ENCODE measurements around the gene PHRF1. TPM values are rescaled to one million over a fixed set of nuclear protein-coding genes. Genes with fewer than 3 reads are reported as not detected.

Gene PHRF1
- total and polyA plus RNA-seq, 2 donors = 17.0 to 23.7 TPM

GRCh38 chr11:626475-627307, 50.4 kb downstream of the PHRF1 start, which contains the start of gene SCT:
Gene SCT, minus strand, starts transcription at chr11:627181. Its CDS starts 38 bp downstream, at chr11:627143.
- Histone ChIP-seq H3K27ac (ENCODE audit: low read depth in 1 of 2, low read length in 1 of 2) (no peak within 1 kb of the TSS), H3K9me3 (ENCODE audit: control insufficient read depth in 2 of 2, insufficient read depth in 1 of 2, low read length in 1 of 2) (peaks cover 0 to 3% of the 10 kb centered on the region in 2 donors), H3K4me1 (ENCODE audit: control insufficient read depth in 2 of 2, insufficient read depth in 2 of 2, low read length in 2 of 2) (peaks cover 0 to 13% of the 10 kb centered on the region in 2 donors), H3K36me3 (ENCODE audit: control insufficient read depth in 2 of 2, insufficient read depth in 2 of 2, low read length in 1 of 2) (no peaks in the 10 kb centered on the region), H3K27me3 (ENCODE audit: control insufficient read depth in 2 of 2, insufficient read depth in 1 of 2, low read length in 1 of 2) (peaks cover 37 to 57% of the 10 kb centered on the region in 2 donors), H3K4me3 (ENCODE audit: low read length in 2 of 2) (no peak within 1 kb of the TSS)
- 8% methylated on average over 72 of the region's 72 CpGs for WGBS
- no peak for DNase-seq (ENCODE audit: low read depth in 6 of 9, low spot score in 9 of 9)

GRCh38 chr11:627308-627576, 51.0 kb downstream of the PHRF1 start:
- DNase-seq (ENCODE audit: low read depth in 6 of 9, low spot score in 9 of 9) = no peak
- H3K4me3 ChIP-seq (ENCODE audit: low read length in 2 of 2) = no peak overlapping the region
- 14% methylated on average over 28 of the region's 28 CpGs for WGBS
- H3K27me3 ChIP-seq (ENCODE audit: control insufficient read depth in 2 of 2, insufficient read depth in 1 of 2, low read length in 1 of 2) = peaks cover 37 to 57% of the 10 kb centered on the region in 2 donors
- peaks cover 0 to 13% of the 10 kb centered on the region in 2 donors for H3K4me1 ChIP-seq (ENCODE audit: control insufficient read depth in 2 of 2, insufficient read depth in 2 of 2, low read length in 2 of 2)
- peaks cover 0 to 3% of the 10 kb centered on the region in 2 donors for H3K9me3 ChIP-seq (ENCODE audit: control insufficient read depth in 2 of 2, insufficient read depth in 1 of 2, low read length in 1 of 2)
- no peak overlapping the region for H3K27ac ChIP-seq (ENCODE audit: low read depth in 1 of 2, low read length in 1 of 2)
- no peaks in the 10 kb centered on the region for H3K36me3 ChIP-seq (ENCODE audit: control insufficient read depth in 2 of 2, insufficient read depth in 2 of 2, low read length in 1 of 2)

GRCh38 chr11:628056-628455, 51.8 kb downstream of the PHRF1 start:
- no peaks in the 10 kb centered on the region for H3K36me3 ChIP-seq (ENCODE audit: control insufficient read depth in 2 of 2, insufficient read depth in 2 of 2, low read length in 1 of 2)
- H3K27me3 ChIP-seq (ENCODE audit: control insufficient read depth in 2 of 2, insufficient read depth in 1 of 2, low read length in 1 of 2) = peaks cover 37 to 57% of the 10 kb centered on the region in 2 donors
- no peak overlapping the region for H3K4me3 ChIP-seq (ENCODE audit: low read length in 2 of 2)
- H3K4me1 ChIP-seq (ENCODE audit: control insufficient read depth in 2 of 2, insufficient read depth in 2 of 2, low read length in 2 of 2) = peaks cover 0 to 13% of the 10 kb centered on the region in 2 donors
- DNase-seq (ENCODE audit: low read depth in 6 of 9, low spot score in 9 of 9) = no peak
- peaks cover 0 to 3% of the 10 kb centered on the region in 2 donors for H3K9me3 ChIP-seq (ENCODE audit: control insufficient read depth in 2 of 2, insufficient read depth in 1 of 2, low read length in 1 of 2)
- 95% methylated on average over 31 of the region's 31 CpGs for WGBS
- H3K27ac ChIP-seq (ENCODE audit: low read depth in 1 of 2, low read length in 1 of 2) = no peak overlapping the region

- H3K4me3 ChIP-seq (ENCODE audit: low read length in 2 of 2) = no peak overlapping the region
- H3K27me3 ChIP-seq (ENCODE audit: control insufficient read depth in 2 of 2, insufficient read depth in 1 of 2, low read length in 1 of 2) = peaks cover 37 to 56% of the 10 kb centered on the region in 2 donors
- H3K9me3 ChIP-seq (ENCODE audit: control insufficient read depth in 2 of 2, insufficient read depth in 1 of 2, low read length in 1 of 2) = peaks cover 0 to 3% of the 10 kb centered on the region in 2 donors
- no peak overlapping the region for H3K27ac ChIP-seq (ENCODE audit: low read depth in 1 of 2, low read length in 1 of 2)
- no peaks in the 10 kb centered on the region for H3K36me3 ChIP-seq (ENCODE audit: control insufficient read depth in 2 of 2, insufficient read depth in 2 of 2, low read length in 1 of 2)
- WGBS = 9% methylated on average over 10 of the region's 10 CpGs
- peak in 3 of 9 donors; percentile 19 to 60 (median 32) for DNase-seq (ENCODE audit: low read depth in 6 of 9, low spot score in 9 of 9)
- H3K4me1 ChIP-seq (ENCODE audit: control insufficient read depth in 2 of 2, insufficient read depth in 2 of 2, low read length in 2 of 2) = peaks cover 0 to 13% of the 10 kb centered on the region in 2 donors
Observed at GRCh38 chr11:629237-629583, 52.9 kb downstream of the PHRF1 start.

- H3K27me3 ChIP-seq (ENCODE audit: control insufficient read depth in 2 of 2, insufficient read depth in 1 of 2, low read length in 1 of 2) = peaks cover 27 to 57% of the 10 kb centered on the region in 2 donors
- peaks cover 0 to 3% of the 10 kb centered on the region in 2 donors for H3K9me3 ChIP-seq (ENCODE audit: control insufficient read depth in 2 of 2, insufficient read depth in 1 of 2, low read length in 1 of 2)
- no peak for DNase-seq (ENCODE audit: low read depth in 6 of 9, low spot score in 9 of 9)
- no peaks in the 10 kb centered on the region for H3K36me3 ChIP-seq (ENCODE audit: control insufficient read depth in 2 of 2, insufficient read depth in 2 of 2, low read length in 1 of 2)
- H3K4me3 ChIP-seq (ENCODE audit: low read length in 2 of 2) = no peak overlapping the region
- 94% methylated on average over 5 of the region's 5 CpGs for WGBS
- peaks cover 0 to 13% of the 10 kb centered on the region in 2 donors for H3K4me1 ChIP-seq (ENCODE audit: control insufficient read depth in 2 of 2, insufficient read depth in 2 of 2, low read length in 2 of 2)
- no peak overlapping the region for H3K27ac ChIP-seq (ENCODE audit: low read depth in 1 of 2, low read length in 1 of 2)
Observed at GRCh38 chr11:630871-631270, 54.6 kb downstream of the PHRF1 start.

GRCh38 chr11:635945-636510, 59.8 kb downstream of the PHRF1 start:
- H3K9me3 ChIP-seq (ENCODE audit: control insufficient read depth in 2 of 2, insufficient read depth in 1 of 2, low read length in 1 of 2) = peaks cover 1 to 3% of the 10 kb centered on the region in 2 donors
- no peak for DNase-seq (ENCODE audit: low read depth in 6 of 9, low spot score in 9 of 9)
- H3K4me1 ChIP-seq (ENCODE audit: control insufficient read depth in 2 of 2, insufficient read depth in 2 of 2, low read length in 2 of 2) = peaks cover 4 to 8% of the 10 kb centered on the region in 2 donors
- H3K27me3 ChIP-seq (ENCODE audit: control insufficient read depth in 2 of 2, insufficient read depth in 1 of 2, low read length in 1 of 2) = peaks cover 52 to 65% of the 10 kb centered on the region in 2 donors
- H3K4me3 ChIP-seq (ENCODE audit: low read length in 2 of 2) = no peak overlapping the region
- H3K36me3 ChIP-seq (ENCODE audit: control insufficient read depth in 2 of 2, insufficient read depth in 2 of 2, low read length in 1 of 2) = peaks cover 0 to 2% of the 10 kb centered on the region in 2 donors
- H3K27ac ChIP-seq (ENCODE audit: low read depth in 1 of 2, low read length in 1 of 2) = no peak overlapping the region
- WGBS = 90% methylated on average over 22 of the region's 22 CpGs

GRCh38 chr11:636511-637332, 60.5 kb downstream of the PHRF1 start, which contains the start of gene DRD4:
Gene DRD4, plus strand, starts transcription at chr11:637269. Its CDS starts 36 bp downstream, at chr11:637305.
- H3K4me1 ChIP-seq (ENCODE audit: control insufficient read depth in 2 of 2, insufficient read depth in 2 of 2, low read length in 2 of 2) = peaks cover 4 to 12% of the 10 kb centered on the region in 2 donors
- peaks cover 0 to 9% of the 10 kb centered on the region in 2 donors for H3K36me3 ChIP-seq (ENCODE audit: control insufficient read depth in 2 of 2, insufficient read depth in 2 of 2, low read length in 1 of 2)
- 22% methylated on average over 100 of the region's 100 CpGs for WGBS
- no peak for DNase-seq (ENCODE audit: low read depth in 6 of 9, low spot score in 9 of 9)
- no peak within 1 kb of the TSS for H3K27ac ChIP-seq (ENCODE audit: low read depth in 1 of 2, low read length in 1 of 2)
- peaks cover 1 to 3% of the 10 kb centered on the region in 2 donors for H3K9me3 ChIP-seq (ENCODE audit: control insufficient read depth in 2 of 2, insufficient read depth in 1 of 2, low read length in 1 of 2)
- no peak within 1 kb of the TSS for H3K4me3 ChIP-seq (ENCODE audit: low read length in 2 of 2)
- peaks cover 58 to 72% of the 10 kb centered on the region in 2 donors for H3K27me3 ChIP-seq (ENCODE audit: control insufficient read depth in 2 of 2, insufficient read depth in 1 of 2, low read length in 1 of 2)

GRCh38 chr11:637333-637592, 61.0 kb downstream of the PHRF1 start:
- Histone ChIP-seq H3K9me3 (ENCODE audit: control insufficient read depth in 2 of 2, insufficient read depth in 1 of 2, low read length in 1 of 2) (peaks cover 1 to 3% of the 10 kb centered on the region in 2 donors), H3K27me3 (ENCODE audit: control insufficient read depth in 2 of 2, insufficient read depth in 1 of 2, low read length in 1 of 2) (peaks cover 58 to 76% of the 10 kb centered on the region in 2 donors), H3K27ac (ENCODE audit: low read depth in 1 of 2, low read length in 1 of 2) (no peak overlapping the region), H3K36me3 (ENCODE audit: control insufficient read depth in 2 of 2, insufficient read depth in 2 of 2, low read length in 1 of 2) (peaks cover 4 to 14% of the 10 kb centered on the region in 2 donors), H3K4me3 (ENCODE audit: low read length in 2 of 2) (no peak overlapping the region), H3K4me1 (ENCODE audit: control insufficient read depth in 2 of 2, insufficient read depth in 2 of 2, low read length in 2 of 2) (peaks cover 4 to 15% of the 10 kb centered on the region in 2 donors)
- 6% methylated on average over 34 of the region's 34 CpGs for WGBS
- no peak for DNase-seq (ENCODE audit: low read depth in 6 of 9, low spot score in 9 of 9)

All from thymus (tissue), 11 donors.